Measurements from ENCODE around the gene AGAP1. TPM values are rescaled to one million over a fixed set of nuclear protein-coding genes. Genes with fewer than 3 reads are reported as not detected.

The AGAP1 gene
- total RNA-seq, 4 donors from 2014 or later = 33.7 to 39.9 (median 35.6) TPM

- no peak for DNase-seq (ENCODE audit: low spot score in 2 of 2)
- H3K36me3 ChIP-seq = peaks cover 0 to under 1% (median 0%) of the 10 kb centered on the region in 3 donors
- 86 to 92% methylated on average over 11 to 15 of the region's 15 CpGs for WGBS, 2 donors
- TF ChIP-seq POLR2A (IDR thresholded peaks at IDR 0.05) = no peak
- TF ChIP-seq EP300 (IDR thresholded peaks at IDR 0.05) = no peak
- TF ChIP-seq CTCF (IDR thresholded peaks at IDR 0.05) = no peak
- peaks cover 0 to 8% (median 0%) of the 10 kb centered on the region in 4 donors for H3K4me1 ChIP-seq
- no peaks in the 10 kb centered on the region for H3K9me3 ChIP-seq
- no peaks in the 10 kb centered on the region for H3K27me3 ChIP-seq
- H3K4me3 ChIP-seq = no peak overlapping the region
- no peak overlapping the region for H3K27ac ChIP-seq
Observed at GRCh38 chr2:236114959-236115358, 621.1 kb downstream of the AGAP1 start.

GRCh38 chr2:236117401-236117800, 623.6 kb downstream of the AGAP1 start:
- Histone ChIP-seq H3K4me1 (peaks cover 0 to 8% (median 0%) of the 10 kb centered on the region in 4 donors), H3K9me3 (no peaks in the 10 kb centered on the region), H3K4me3 (no peak overlapping the region), H3K36me3 (peaks cover 0 to 24% (median 0%) of the 10 kb centered on the region in 3 donors), H3K27ac (no peak overlapping the region), H3K27me3 (no peaks in the 10 kb centered on the region)
- no peak for TF ChIP-seq CTCF (IDR thresholded peaks at IDR 0.05)
- no peak for DNase-seq (ENCODE audit: low spot score in 2 of 2)
- WGBS, 2 donors = 74 to 84% methylated on average over 10 of the region's 10 CpGs

- no peaks in the 10 kb centered on the region for H3K27me3 ChIP-seq
- no peak overlapping the region for H3K4me3 ChIP-seq
- H3K4me1 ChIP-seq = peaks cover 0 to 8% (median 0%) of the 10 kb centered on the region in 4 donors
- H3K36me3 ChIP-seq = peaks cover 0 to 28% (median 0%) of the 10 kb centered on the region in 3 donors
- H3K27ac ChIP-seq = no peak overlapping the region
- TF ChIP-seq EP300 (IDR thresholded peaks at IDR 0.05) = no peak
- TF ChIP-seq CTCF (IDR thresholded peaks at IDR 0.05) = no peak
- TF ChIP-seq POLR2A (IDR thresholded peaks at IDR 0.05) = no peak
- 63 to 68% methylated on average over 10 of the region's 10 CpGs for WGBS, 2 donors
- DNase-seq (ENCODE audit: low spot score in 2 of 2) = no peak
- no peaks in the 10 kb centered on the region for H3K9me3 ChIP-seq
Observed at GRCh38 chr2:236117861-236118269, 624.0 kb downstream of the AGAP1 start.

- no peaks in the 10 kb centered on the region for H3K27me3 ChIP-seq
- WGBS, 2 donors = 84 to 91% methylated on average over 4 of the region's 4 CpGs
- H3K36me3 ChIP-seq = peaks cover 0 to 37% (median 2%) of the 10 kb centered on the region in 3 donors
- H3K4me3 ChIP-seq = no peak overlapping the region
- peaks cover 0 to 8% (median 0%) of the 10 kb centered on the region in 4 donors for H3K4me1 ChIP-seq
- no peaks in the 10 kb centered on the region for H3K9me3 ChIP-seq
- H3K27ac ChIP-seq = no peak overlapping the region
- DNase-seq (ENCODE audit: low spot score in 2 of 2) = no peak
- no peak for TF ChIP-seq EP300 (IDR thresholded peaks at IDR 0.05)
- TF ChIP-seq POLR2A (IDR thresholded peaks at IDR 0.05) = no peak
- no peak for TF ChIP-seq CTCF (IDR thresholded peaks at IDR 0.05)
Observed at GRCh38 chr2:236119003-236119402, 625.2 kb downstream of the AGAP1 start.

- Histone ChIP-seq H3K4me1 (peaks cover 0 to 8% (median 0%) of the 10 kb centered on the region in 4 donors), H3K36me3 (peaks cover 0 to 41% (median 7%) of the 10 kb centered on the region in 3 donors), H3K27me3 (no peaks in the 10 kb centered on the region), H3K9me3 (no peaks in the 10 kb centered on the region), H3K27ac (no peak overlapping the region), H3K4me3 (no peak overlapping the region)
- TF ChIP-seq EP300 (IDR thresholded peaks at IDR 0.05) (no peak), CTCF (IDR thresholded peaks at IDR 0.05) (no peak), POLR2A (IDR thresholded peaks at IDR 0.05) (no peak)
- DNase-seq (ENCODE audit: low spot score in 2 of 2) = no peak
- 75 to 87% methylated on average over 10 to 13 of the region's 13 CpGs for WGBS, 2 donors
Observed at GRCh38 chr2:236119476-236119875, 625.6 kb downstream of the AGAP1 start.
